HFFc6 (cell line): ENCODE data around the gene CYBA. TPM values are rescaled to one million over a fixed set of nuclear protein-coding genes. Genes with fewer than 3 reads are reported as not detected.

Experiments
- DNase-seq: peaks from one replicate; pipeline ENCODE4 v3.0.0-alpha.2; 2018
- H3K27ac Mint-ChIP-seq: 2 replicates; pipeline ENCODE4 v1.8.0; 2020; ENCODE audit warnings: mild to moderate bottlenecking, mixed read lengths
- H3K27me3 Mint-ChIP-seq: 2 replicates; pipeline ENCODE4 v1.8.0; 2021; ENCODE audit warnings: mild to moderate bottlenecking, moderate library complexity, mixed read lengths; ENCODE audit not compliant: insufficient read depth
- H3K36me3 Mint-ChIP-seq: 2 replicates; pipeline ENCODE4 v1.8.0; 2021; ENCODE audit warnings: low read depth, mixed read lengths
- H3K4me1 Mint-ChIP-seq: 2 replicates; pipeline ENCODE4 v1.8.0; 2020; ENCODE audit warnings: low read depth, mixed read lengths
- H3K4me3 Mint-ChIP-seq: 2 replicates; pipeline ENCODE4 v1.8.0; 2020; ENCODE audit warnings: mild to moderate bottlenecking, moderate library complexity, mixed read lengths
- H3K9me3 Mint-ChIP-seq: 2 replicates; pipeline ENCODE4 v1.8.0; 2020; ENCODE audit warnings: mild to moderate bottlenecking, mixed read lengths
- total RNA-seq, 6 experiments: library from RNA; stranded (reverse); fragmentation: NEBNext Ultra II Directional; extraction: Animal tissue kit (Norgen Biotek cat#: 25700); gene quantifications; 2 replicates in 1 of 6; 3 replicates in 5 of 6; pipeline ENCODE4 v1.2.3, GENCODE V29; 2021
- TF ChIP-seq, protein P1 (sequence below): fragments of 200-600 bp; sonication (generic); IDR thresholded peaks from 2 replicates; pipeline ENCODE4 v1.5.0; 2021; ENCODE audit warnings: antibody characterized with exemption, mild to moderate bottlenecking

The CYBA gene
- total RNA-seq, 6 experiments from 2014 or later = 29.0 to 228 (median 36.9) TPM

DNA sequence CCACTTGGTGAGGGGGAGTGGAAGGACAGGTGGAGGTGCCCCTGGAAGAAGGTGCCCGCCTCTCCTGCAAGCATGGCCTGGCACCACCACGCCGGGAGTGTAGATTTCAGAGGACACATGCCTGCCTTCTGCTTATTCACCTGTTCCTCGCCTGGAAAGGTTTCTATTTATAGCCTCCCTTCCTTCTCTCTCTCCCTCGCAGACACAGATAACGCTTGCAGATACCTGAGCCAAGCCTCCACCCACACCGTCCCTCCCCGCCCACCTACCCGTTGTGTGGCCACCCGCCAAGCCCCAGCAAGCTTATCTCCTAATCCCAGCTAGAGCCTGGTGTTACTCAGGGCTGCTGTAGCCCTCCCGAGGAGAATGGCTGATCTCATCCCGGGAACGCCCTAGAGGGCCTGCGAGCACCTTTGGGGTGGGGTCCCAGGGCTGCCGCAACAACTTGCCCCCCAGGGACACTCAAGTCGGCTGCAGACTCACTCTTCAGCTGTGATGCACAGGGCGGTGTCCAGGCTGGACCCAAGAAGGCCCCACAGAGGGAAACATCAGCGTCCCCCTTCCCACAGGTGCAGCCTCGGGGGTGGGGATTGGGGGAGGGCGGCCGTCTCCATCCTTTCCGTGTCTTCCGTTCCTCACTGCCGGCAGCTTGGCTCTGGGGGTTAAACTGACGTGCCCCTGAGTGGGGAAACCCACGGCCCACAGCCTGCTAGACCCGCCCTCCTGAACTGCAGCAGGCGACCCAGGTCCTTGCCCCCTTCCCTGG is 37.3 kb upstream of the CYBA start:
- TF ChIP-seq, protein P1, sequence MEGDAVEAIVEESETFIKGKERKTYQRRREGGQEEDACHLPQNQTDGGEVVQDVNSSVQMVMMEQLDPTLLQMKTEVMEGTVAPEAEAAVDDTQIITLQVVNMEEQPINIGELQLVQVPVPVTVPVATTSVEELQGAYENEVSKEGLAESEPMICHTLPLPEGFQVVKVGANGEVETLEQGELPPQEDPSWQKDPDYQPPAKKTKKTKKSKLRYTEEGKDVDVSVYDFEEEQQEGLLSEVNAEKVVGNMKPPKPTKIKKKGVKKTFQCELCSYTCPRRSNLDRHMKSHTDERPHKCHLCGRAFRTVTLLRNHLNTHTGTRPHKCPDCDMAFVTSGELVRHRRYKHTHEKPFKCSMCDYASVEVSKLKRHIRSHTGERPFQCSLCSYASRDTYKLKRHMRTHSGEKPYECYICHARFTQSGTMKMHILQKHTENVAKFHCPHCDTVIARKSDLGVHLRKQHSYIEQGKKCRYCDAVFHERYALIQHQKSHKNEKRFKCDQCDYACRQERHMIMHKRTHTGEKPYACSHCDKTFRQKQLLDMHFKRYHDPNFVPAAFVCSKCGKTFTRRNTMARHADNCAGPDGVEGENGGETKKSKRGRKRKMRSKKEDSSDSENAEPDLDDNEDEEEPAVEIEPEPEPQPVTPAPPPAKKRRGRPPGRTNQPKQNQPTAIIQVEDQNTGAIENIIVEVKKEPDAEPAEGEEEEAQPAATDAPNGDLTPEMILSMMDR = no peak
- no peak for DNase-seq
- Mint-ChIP-seq H3K27ac (no peak overlapping the region), H3K36me3 (no peaks in the 10 kb centered on the region), H3K4me1 (0 out of 2 replicates have a peak, but pooled peaks cover 8% of the 10 kb centered on the region), H3K4me3 (no peak overlapping the region), H3K27me3 (peaks cover 31% of the 10 kb centered on the region), H3K9me3 (no peaks in the 10 kb centered on the region)

DNA sequence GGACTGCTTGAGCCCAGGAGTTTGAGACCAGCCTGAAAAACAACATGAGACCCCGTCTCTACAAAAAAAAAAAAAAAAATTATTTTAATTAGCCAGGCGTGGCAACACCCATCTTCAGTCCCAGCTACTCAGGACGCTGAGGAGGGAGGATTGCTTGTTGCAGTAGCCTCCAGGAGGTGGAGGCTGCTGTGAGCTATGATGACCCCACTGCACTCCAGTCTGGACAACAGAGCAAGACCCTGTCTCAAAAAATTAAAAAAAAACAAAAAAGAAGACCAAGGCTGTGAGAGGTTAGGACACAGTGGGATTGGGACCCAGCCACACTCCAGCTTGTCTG is 36.8 kb upstream of the CYBA start:
- no peak overlapping the region for H3K4me3 Mint-ChIP-seq
- H3K36me3 Mint-ChIP-seq = no peaks in the 10 kb centered on the region
- peaks cover 31% of the 10 kb centered on the region for H3K27me3 Mint-ChIP-seq
- H3K9me3 Mint-ChIP-seq = no peaks in the 10 kb centered on the region
- DNase-seq = no peak
- H3K27ac Mint-ChIP-seq = no peak overlapping the region
- 0 out of 2 replicates have a peak, but pooled peaks cover 8% of the 10 kb centered on the region for H3K4me1 Mint-ChIP-seq
- TF ChIP-seq, protein P1 = no peak

DNA sequence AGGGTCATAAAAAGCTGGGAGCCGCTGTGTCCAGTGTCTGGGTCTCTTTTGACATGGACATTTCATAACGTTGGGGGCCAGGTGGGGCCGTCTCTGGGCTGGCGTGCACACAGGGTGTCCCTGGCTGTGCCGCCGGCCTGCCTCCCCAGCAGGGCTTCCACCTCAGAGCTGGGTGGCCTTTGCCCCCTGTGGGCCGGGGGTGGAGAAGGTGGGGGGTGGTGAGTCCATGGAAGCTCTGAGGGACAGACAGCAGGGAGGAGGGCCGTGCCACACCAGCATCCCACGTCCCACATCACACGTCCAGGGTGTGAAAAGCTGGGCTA is 36.4 kb upstream of the CYBA start:
- H3K4me1 Mint-ChIP-seq = 0 out of 2 replicates have a peak, but pooled peaks cover 9% of the 10 kb centered on the region
- DNase-seq = no peak
- H3K9me3 Mint-ChIP-seq = no peaks in the 10 kb centered on the region
- H3K36me3 Mint-ChIP-seq = no peaks in the 10 kb centered on the region
- H3K4me3 Mint-ChIP-seq = no peak overlapping the region
- H3K27me3 Mint-ChIP-seq = peaks cover 32% of the 10 kb centered on the region
- TF ChIP-seq, protein P1 = no peak
- no peak overlapping the region for H3K27ac Mint-ChIP-seq

DNA sequence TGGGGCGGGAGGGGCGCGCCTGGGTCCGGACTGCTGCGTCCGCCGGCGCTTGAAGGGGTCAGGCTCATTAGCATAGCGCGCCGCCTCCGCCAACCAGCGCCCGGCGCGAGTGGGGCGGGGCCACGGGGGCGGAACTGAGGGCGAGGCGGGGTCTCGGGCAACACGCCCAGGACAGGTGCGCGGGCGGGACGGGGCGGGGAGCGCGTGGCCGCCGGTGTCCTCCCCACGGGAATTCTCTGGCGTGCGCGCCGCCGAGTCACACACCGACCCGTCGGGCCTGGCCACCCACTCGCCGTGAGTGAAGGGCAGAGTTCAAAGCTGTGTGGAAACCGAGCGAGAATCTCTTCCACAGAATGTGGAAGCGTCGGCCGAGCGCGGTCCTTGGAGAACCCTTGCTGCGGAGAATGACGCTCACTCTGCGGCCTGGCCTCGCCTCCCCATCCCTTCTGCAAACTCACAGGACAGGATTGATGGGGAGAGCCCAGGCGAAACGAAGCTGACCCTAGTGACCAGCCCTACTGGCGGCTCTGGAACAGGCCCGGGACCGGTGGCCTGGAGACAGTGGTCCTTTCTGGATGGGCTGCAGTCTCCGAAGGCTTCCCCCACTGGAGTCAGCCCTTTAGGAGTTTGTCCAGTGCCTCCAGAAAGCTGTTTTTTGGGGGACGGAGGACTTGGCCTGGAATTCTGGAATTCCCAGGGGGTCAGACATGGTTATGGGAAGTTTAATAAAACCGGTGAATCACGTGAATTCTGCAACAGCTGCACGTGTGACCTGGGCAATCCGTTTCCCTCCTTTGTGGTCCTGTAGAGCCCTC is 35.8 kb upstream of the CYBA start, which contains the start of gene SNAI3:
Gene SNAI3, minus strand, starts transcription at position 69 of the 815 bp plus-strand sequence. CDS start 101 bp downstream, outside the sequence.
- TF ChIP-seq, protein P1 = no peak
- peaks cover 36% of the 10 kb centered on the region for H3K27me3 Mint-ChIP-seq
- peak within 1 kb of the TSS; percentile 28; the same call in 1 of the 2 replicates for H3K4me3 Mint-ChIP-seq
- no peaks in the 10 kb centered on the region for H3K9me3 Mint-ChIP-seq
- 0 out of 2 replicates have a peak, but pooled peaks cover 14% of the 10 kb centered on the region for H3K4me1 Mint-ChIP-seq
- H3K27ac Mint-ChIP-seq = no peak within 1 kb of the TSS
- no peak for DNase-seq
- H3K36me3 Mint-ChIP-seq = no peaks in the 10 kb centered on the region

DNA sequence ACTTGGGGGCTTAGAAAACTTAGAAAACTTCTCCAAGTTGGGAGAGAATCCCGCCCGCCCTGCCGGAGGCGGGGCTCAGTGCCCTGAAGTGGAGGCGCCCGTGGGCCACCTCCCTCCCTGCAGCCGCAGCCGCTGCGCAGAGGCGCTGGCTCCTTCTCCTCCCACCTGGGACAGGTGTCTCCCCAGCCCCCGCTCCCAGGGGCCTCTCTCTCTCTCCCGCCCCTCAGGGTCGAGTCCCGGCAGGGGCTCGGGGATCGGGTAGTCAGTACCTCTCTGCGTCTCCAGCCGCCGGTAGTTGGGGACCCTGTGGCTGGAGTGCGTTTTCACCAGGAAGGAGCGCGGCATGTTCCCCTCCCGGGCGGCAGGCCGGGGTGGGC is 35.2 kb upstream of the CYBA start:
- no peak for DNase-seq
- Mint-ChIP-seq H3K27ac (no peak overlapping the region), H3K4me3 (peak overlapping the region; percentile 28; the same call in 1 of the 2 replicates), H3K9me3 (no peaks in the 10 kb centered on the region), H3K36me3 (no peaks in the 10 kb centered on the region), H3K4me1 (0 out of 2 replicates have a peak, but pooled peaks cover 16% of the 10 kb centered on the region), H3K27me3 (peaks cover 36% of the 10 kb centered on the region)
- TF ChIP-seq, protein P1 = no peak
